GM06990 (cell line): ENCODE measurements around the gene SLC6A11.

ENCODE experiments used
- DNase-seq: peaks from one replicate; pipeline ENCODE4 v3.0.0-alpha.2; 2011; ENCODE audit not compliant: insufficient read length; ENCODE audit errors: extremely low read depth
- H3K27me3 ChIP-seq: replicated peaks from 2 replicates; pipeline ENCODE4 v1.6.0; 2011; ENCODE audit warnings: low read length; ENCODE audit not compliant: control insufficient read depth, insufficient read depth
- H3K36me3 ChIP-seq: 2 replicates; pipeline ENCODE4 v1.5.1; 2011; ENCODE audit warnings: low read length; ENCODE audit not compliant: control insufficient read depth, insufficient read depth
- H3K4me3 ChIP-seq: replicated peaks from 2 replicates; pipeline ENCODE4 v1.5.1; 2011; ENCODE audit warnings: low read depth, mild to moderate bottlenecking, control low read depth, low read length
- TF ChIP-seq, protein P1 (sequence below): IDR thresholded peaks from 2 replicates; pipeline ENCODE4 v1.5.1; 2011; ENCODE audit warnings: low read length, control low read depth, mild to moderate bottlenecking, inconsistent platforms; ENCODE audit not compliant: insufficient read depth, poor library complexity, severe bottlenecking

SLC6A11 gene

DNA sequence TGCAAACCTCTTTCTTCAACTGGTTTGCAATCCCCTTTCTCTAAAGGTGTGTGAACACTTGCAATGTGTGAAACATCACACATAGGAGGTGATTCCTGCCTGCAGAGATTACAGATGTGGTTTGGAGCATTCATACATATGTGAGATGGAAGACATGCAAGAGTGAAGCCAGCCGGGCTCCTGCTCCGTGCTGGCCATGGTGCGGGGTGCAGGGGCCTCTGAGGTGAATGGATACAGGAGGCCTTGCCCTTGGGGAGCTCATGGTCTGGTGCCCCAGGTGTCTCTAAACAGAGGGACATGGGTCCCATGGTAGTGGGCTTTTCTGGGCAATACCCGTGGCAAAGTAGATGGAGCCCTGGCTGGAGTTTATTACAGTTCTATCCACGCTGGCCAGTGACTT, 6.0 kb downstream of the SLC6A11 start:
- no peak overlapping the region for H3K4me3 ChIP-seq
- TF ChIP-seq, protein P1, sequence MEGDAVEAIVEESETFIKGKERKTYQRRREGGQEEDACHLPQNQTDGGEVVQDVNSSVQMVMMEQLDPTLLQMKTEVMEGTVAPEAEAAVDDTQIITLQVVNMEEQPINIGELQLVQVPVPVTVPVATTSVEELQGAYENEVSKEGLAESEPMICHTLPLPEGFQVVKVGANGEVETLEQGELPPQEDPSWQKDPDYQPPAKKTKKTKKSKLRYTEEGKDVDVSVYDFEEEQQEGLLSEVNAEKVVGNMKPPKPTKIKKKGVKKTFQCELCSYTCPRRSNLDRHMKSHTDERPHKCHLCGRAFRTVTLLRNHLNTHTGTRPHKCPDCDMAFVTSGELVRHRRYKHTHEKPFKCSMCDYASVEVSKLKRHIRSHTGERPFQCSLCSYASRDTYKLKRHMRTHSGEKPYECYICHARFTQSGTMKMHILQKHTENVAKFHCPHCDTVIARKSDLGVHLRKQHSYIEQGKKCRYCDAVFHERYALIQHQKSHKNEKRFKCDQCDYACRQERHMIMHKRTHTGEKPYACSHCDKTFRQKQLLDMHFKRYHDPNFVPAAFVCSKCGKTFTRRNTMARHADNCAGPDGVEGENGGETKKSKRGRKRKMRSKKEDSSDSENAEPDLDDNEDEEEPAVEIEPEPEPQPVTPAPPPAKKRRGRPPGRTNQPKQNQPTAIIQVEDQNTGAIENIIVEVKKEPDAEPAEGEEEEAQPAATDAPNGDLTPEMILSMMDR: no peak
- no peaks in the 10 kb centered on the region for H3K36me3 ChIP-seq
- DNase-seq: no peak
- H3K27me3 ChIP-seq: no peaks in the 10 kb centered on the region

DNA sequence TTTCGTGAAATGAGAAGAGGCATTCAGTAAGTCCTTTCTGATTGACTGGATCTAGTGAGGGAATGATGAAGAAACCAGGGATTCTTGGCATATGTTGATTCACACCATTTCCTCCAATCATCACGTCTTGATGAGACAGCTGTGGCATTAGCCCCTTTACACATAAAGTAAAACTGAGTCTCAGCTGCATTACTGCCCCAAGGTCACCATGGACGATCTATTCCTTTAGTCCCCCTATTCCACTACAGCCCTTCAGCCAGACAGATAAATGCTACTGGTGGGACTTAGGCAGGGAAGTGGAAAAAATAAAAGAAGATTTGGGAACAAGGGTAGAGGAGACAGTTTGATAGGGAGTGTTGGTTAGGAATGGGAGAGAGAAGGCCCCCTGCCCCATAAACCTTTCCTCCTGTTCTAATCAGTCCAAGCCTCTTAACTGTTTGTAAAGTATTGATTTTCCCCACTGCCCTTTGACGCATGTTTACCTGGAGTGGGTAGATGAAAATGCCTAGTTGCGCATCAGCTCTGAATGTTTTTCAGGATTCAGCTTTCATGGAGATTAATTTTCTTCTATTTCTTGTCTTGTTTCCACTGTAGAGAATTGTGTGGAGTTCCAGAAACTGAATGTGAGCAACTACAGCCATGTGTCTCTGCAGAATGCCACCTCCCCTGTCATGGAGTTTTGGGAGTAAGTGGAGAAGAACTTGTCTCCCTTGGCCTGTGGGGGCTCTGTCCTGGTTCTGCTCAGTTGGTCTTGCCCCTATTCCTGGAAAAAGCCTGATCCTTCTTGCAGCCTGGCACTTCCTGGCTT, 6.9 kb downstream of the SLC6A11 start:
- no peaks in the 10 kb centered on the region for H3K36me3 ChIP-seq
- DNase-seq: no peak
- TF ChIP-seq, protein P1: no peak
- H3K27me3 ChIP-seq: no peaks in the 10 kb centered on the region
- H3K4me3 ChIP-seq: no peak overlapping the region

DNA sequence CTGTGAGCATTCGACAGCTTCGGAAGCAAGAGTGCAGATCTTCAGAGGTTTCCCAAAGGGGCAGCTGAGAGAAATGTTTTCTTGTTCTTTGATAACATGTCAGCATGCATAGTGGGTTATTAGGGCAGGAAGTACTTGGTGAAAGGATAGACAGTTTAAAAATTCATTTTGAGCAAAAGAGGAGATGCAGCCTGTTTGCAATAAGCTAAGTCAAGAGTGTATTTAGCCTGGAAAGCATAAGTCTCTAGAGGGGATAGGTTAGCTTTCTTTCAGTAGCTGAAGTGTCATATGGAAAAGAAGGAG, 7.4 kb downstream of the SLC6A11 start:
- no peak overlapping the region for H3K4me3 ChIP-seq
- no peaks in the 10 kb centered on the region for H3K36me3 ChIP-seq
- TF ChIP-seq, protein P1: no peak
- DNase-seq: no peak
- H3K27me3 ChIP-seq: no peaks in the 10 kb centered on the region

DNA sequence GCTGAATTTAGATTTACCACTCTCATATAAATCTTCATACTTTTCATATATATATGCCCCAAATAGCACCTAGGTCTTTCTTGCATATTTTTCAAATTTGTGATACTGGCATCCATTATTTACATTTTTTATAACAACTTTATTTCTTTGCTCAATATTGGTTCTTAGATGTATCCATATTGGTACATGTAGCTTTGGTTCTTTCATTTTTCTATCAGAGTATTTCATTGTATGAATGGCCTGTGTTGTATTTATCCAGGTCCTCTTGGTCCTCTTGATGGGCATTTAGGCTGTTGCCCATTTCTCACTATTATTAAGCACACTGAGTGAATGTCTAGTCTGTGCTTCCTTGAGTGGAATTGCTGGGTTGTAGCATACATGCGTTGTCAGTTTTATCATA, 8.4 kb downstream of the SLC6A11 start:
- TF ChIP-seq, protein P1: no peak
- no peak for DNase-seq
- H3K4me3 ChIP-seq: no peak overlapping the region
- no peaks in the 10 kb centered on the region for H3K27me3 ChIP-seq
- no peaks in the 10 kb centered on the region for H3K36me3 ChIP-seq

DNA sequence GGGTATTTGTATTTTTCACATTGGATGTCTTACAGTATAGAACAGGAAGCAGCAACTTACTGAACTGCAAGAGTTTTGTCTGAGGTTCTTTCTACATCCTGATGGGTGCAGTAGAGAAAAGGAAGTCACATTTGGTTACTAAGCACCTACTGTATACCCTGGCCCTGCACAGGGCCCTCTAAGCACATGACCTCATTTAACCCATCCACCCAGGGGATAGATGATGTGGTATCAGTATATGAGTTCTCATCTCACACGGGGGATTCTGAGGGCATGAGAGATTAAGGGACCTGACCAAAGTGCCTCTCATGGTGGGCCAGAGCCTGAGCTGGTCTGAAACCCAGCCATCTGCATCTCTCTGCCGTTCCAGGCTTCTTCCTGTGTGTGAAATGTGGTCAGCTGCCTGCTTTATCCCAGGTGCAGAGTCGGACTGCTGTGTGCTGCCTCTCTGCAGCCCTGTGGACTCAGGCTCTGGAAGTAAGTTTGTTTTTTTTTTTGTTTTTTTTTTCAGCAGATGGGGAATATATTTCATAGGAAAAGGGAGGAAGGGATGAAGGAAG, 17.9 kb downstream of the SLC6A11 start:
- Histone ChIP-seq H3K4me3 (no peak overlapping the region), H3K36me3 (no peaks in the 10 kb centered on the region), H3K27me3 (no peaks in the 10 kb centered on the region)
- TF ChIP-seq, protein P1: no peak
- no peak for DNase-seq
